Mesothelial cell of epicardium (in vitro differentiated cells): ENCODE measurements around the gene PSD2. TPM values are rescaled to one million over a fixed set of nuclear protein-coding genes. Genes with fewer than 3 reads are reported as not detected.

ENCODE experiments used
- DNase-seq, 2 experiments: peaks; one replicate each; pipeline ENCODE4 v3.0.0; 2021; ENCODE audit warnings: low spot score in 2 of 2; ENCODE audit not compliant: unreplicated experiment in 2 of 2
- H3K27ac Mint-ChIP-seq: 2 replicates; pipeline ENCODE4 v1.8.0; 2021; ENCODE audit warnings: mixed read lengths
- H3K27me3 Mint-ChIP-seq: 2 replicates; pipeline ENCODE4 v1.8.0; 2021; ENCODE audit warnings: low read depth, mixed read lengths
- H3K36me3 Mint-ChIP-seq: 2 replicates; pipeline ENCODE4 v1.8.0; 2021; ENCODE audit warnings: mixed read lengths
- H3K4me1 Mint-ChIP-seq: 2 replicates; pipeline ENCODE4 v1.8.0; 2021; ENCODE audit warnings: mixed read lengths
- H3K4me3 Mint-ChIP-seq: 2 replicates; pipeline ENCODE4 v1.8.0; 2021; ENCODE audit warnings: mild to moderate bottlenecking, moderate library complexity, mixed read lengths
- H3K9me3 Mint-ChIP-seq: 2 replicates; pipeline ENCODE4 v1.8.0; 2021; ENCODE audit warnings: mixed read lengths
- CTCF ChIP-seq: fragments of 200-600 bp; sonication (generic); IDR thresholded peaks from one replicate; pipeline ENCODE4 v1.5.0; 2021; ENCODE audit warnings: antibody characterized with exemption; ENCODE audit not compliant: unreplicated experiment
- total RNA-seq: library from RNA; stranded (reverse); gene quantifications from 3 replicates; pipeline ENCODE4 v1.2.1, GENCODE V29; 2021

The PSD2 gene
- total RNA-seq, 1 donor from 2014 or later, result 0.78 TPM

- H3K4me1 Mint-ChIP-seq, result no peaks in the 10 kb centered on the region
- no peaks in the 10 kb centered on the region for H3K36me3 Mint-ChIP-seq
- H3K4me3 Mint-ChIP-seq, result no peak overlapping the region
- peaks cover 85% of the 10 kb centered on the region for H3K27me3 Mint-ChIP-seq
- H3K9me3 Mint-ChIP-seq, result no peaks in the 10 kb centered on the region
- no peak for DNase-seq
- no peak for TF ChIP-seq CTCF
- no peak overlapping the region for H3K27ac Mint-ChIP-seq
These were observed 9.3 kb downstream of the PSD2 start for GRCh38 chr5:139804800-139805397.

- no peak for DNase-seq
- Mint-ChIP-seq H3K36me3 (no peaks in the 10 kb centered on the region), H3K27me3 (peaks cover 85% of the 10 kb centered on the region), H3K4me1 (no peaks in the 10 kb centered on the region), H3K27ac (no peak overlapping the region), H3K4me3 (no peak overlapping the region), H3K9me3 (no peaks in the 10 kb centered on the region)
- TF ChIP-seq CTCF, result no peak
These were observed 9.9 kb downstream of the PSD2 start for GRCh38 chr5:139805545-139805944.

- no peak for DNase-seq
- Mint-ChIP-seq H3K36me3 (no peaks in the 10 kb centered on the region), H3K27me3 (peaks cover 83% of the 10 kb centered on the region), H3K27ac (no peak overlapping the region), H3K4me3 (no peak overlapping the region), H3K4me1 (no peaks in the 10 kb centered on the region), H3K9me3 (no peaks in the 10 kb centered on the region)
- TF ChIP-seq CTCF, result no peak
These were observed 10.5 kb downstream of the PSD2 start for GRCh38 chr5:139806111-139806510.

- no peak for TF ChIP-seq CTCF
- H3K36me3 Mint-ChIP-seq, result no peaks in the 10 kb centered on the region
- no peaks in the 10 kb centered on the region for H3K4me1 Mint-ChIP-seq
- peaks cover 83% of the 10 kb centered on the region for H3K27me3 Mint-ChIP-seq
- no peak for DNase-seq
- H3K4me3 Mint-ChIP-seq, result no peak overlapping the region
- H3K9me3 Mint-ChIP-seq, result no peaks in the 10 kb centered on the region
- no peak overlapping the region for H3K27ac Mint-ChIP-seq
These were observed 11.4 kb downstream of the PSD2 start for GRCh38 chr5:139806726-139807646.

- peaks cover 83% of the 10 kb centered on the region for H3K27me3 Mint-ChIP-seq
- DNase-seq, result no peak
- H3K4me1 Mint-ChIP-seq, result no peaks in the 10 kb centered on the region
These were observed 12.0 kb downstream of the PSD2 start for GRCh38 chr5:139807647-139808030.

More at GRCh38 chr5:139807647-139808030, 12.0 kb downstream of the PSD2 start:
- Mint-ChIP-seq H3K9me3 (no peaks in the 10 kb centered on the region), H3K4me3 (no peak overlapping the region), H3K27ac (no peak overlapping the region), H3K36me3 (no peaks in the 10 kb centered on the region)
- TF ChIP-seq CTCF, result no peak
